Coronary artery (tissue), 2 donors: ENCODE measurements around the gene TPST1.

ENCODE experiments used
- DNase-seq: peaks from one replicate; pipeline ENCODE4 v3.0.0-alpha.2; 2017; ENCODE audit warnings: low spot score
- H3K27ac ChIP-seq, 2 donors: fragments of 200-600 bp; sonication (generic); one replicate each; pipeline ENCODE4 v1.5.1; 2016 to 2019
- H3K4me3 ChIP-seq: fragments of 200-600 bp; sonication (generic); 2 replicates; pipeline ENCODE4 v1.5.1; 2016; ENCODE audit warnings: mild to moderate bottlenecking, moderate library complexity
- TF ChIP-seq, protein P1 (sequence below): fragments of 200-600 bp; sonication (generic); IDR thresholded peaks from one replicate; pipeline ENCODE4 v1.5.1; 2019; ENCODE audit warnings: antibody characterized with exemption

The TPST1 gene

GRCh38 chr7:66181329-66181728 lies 23.8 kb upstream of the TPST1 start:
- H3K4me3 ChIP-seq, result no peak overlapping the region
- TF ChIP-seq, protein P1, sequence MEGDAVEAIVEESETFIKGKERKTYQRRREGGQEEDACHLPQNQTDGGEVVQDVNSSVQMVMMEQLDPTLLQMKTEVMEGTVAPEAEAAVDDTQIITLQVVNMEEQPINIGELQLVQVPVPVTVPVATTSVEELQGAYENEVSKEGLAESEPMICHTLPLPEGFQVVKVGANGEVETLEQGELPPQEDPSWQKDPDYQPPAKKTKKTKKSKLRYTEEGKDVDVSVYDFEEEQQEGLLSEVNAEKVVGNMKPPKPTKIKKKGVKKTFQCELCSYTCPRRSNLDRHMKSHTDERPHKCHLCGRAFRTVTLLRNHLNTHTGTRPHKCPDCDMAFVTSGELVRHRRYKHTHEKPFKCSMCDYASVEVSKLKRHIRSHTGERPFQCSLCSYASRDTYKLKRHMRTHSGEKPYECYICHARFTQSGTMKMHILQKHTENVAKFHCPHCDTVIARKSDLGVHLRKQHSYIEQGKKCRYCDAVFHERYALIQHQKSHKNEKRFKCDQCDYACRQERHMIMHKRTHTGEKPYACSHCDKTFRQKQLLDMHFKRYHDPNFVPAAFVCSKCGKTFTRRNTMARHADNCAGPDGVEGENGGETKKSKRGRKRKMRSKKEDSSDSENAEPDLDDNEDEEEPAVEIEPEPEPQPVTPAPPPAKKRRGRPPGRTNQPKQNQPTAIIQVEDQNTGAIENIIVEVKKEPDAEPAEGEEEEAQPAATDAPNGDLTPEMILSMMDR, result no peak
- no peak overlapping the region for H3K27ac ChIP-seq
- no peak for DNase-seq

- TF ChIP-seq, protein P1, result no peak
- Histone ChIP-seq H3K4me3 (no peak overlapping the region), H3K27ac (no peak overlapping the region)
- DNase-seq, result no peak
Measured at GRCh38 chr7:66181845-66182244, 23.3 kb upstream of the TPST1 start.

GRCh38 chr7:66182920-66183319 lies 22.2 kb upstream of the TPST1 start:
- no peak overlapping the region for H3K27ac ChIP-seq
- no peak overlapping the region for H3K4me3 ChIP-seq
- no peak for DNase-seq
- TF ChIP-seq, protein P1, result no peak

- Histone ChIP-seq H3K27ac (no peak overlapping the region), H3K4me3 (no peak overlapping the region)
- DNase-seq, result no peak
- TF ChIP-seq, protein P1, result no peak
Measured at GRCh38 chr7:66183700-66184099, 21.4 kb upstream of the TPST1 start.

- no peak overlapping the region for H3K27ac ChIP-seq
- no peak for DNase-seq
- TF ChIP-seq, protein P1, result no peak
- no peak overlapping the region for H3K4me3 ChIP-seq
Measured at GRCh38 chr7:66185680-66186187, 19.4 kb upstream of the TPST1 start.

DNA sequence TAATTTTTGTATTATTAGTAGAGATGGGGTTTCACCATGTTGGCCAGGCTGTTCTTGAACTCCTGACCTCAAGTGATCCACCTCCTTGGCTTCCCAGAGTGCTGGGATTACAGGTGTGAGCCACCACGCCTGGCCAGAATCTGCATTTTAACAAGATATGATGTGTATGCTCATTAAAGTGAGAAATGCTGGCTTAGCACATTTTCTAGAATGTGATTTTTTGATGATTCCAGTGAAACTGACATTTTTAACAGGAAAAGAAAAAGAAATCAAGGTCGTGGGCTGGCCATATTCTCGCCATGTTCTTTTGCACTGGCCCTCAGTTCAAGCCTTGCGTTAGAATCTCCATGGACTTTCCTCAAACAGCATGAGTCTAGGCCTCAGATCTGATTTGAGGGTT lies 18.1 kb upstream of the TPST1 start:
- TF ChIP-seq, protein P1, result no peak
- H3K4me3 ChIP-seq, result no peak overlapping the region
- H3K27ac ChIP-seq, result no peak overlapping the region
- DNase-seq, result no peak

GRCh38 chr7:66187905-66188304 lies 17.2 kb upstream of the TPST1 start:
- DNase-seq, result peak; percentile 78
- TF ChIP-seq, protein P1, result no peak
- Histone ChIP-seq H3K4me3 (no peak overlapping the region), H3K27ac (no peak overlapping the region)
